ENCODE measurements around the gene TBC1D10B.

Gene TBC1D10B

GRCh38 chr16:30377812-30378235 lies 7.5 kb upstream of the TBC1D10B start:
- H3K4me3 ChIP-seq (ENCODE audit: low read length) = peak overlapping the region; percentile 98
- peak overlapping the region; percentile 99 for H3K9ac ChIP-seq (ENCODE audit: low read length)
- peak overlapping the region; percentile 89 for H2AFZ ChIP-seq (ENCODE audit: low read depth, low read length)
- H3K27me3 ChIP-seq (ENCODE audit: low read depth, low read length) = no peaks in the 10 kb centered on the region
- TF ChIP-seq CTCF (IDR thresholded peaks at IDR 0.05; ENCODE audit: low read depth, low read length) = no peak
- no peak for TF ChIP-seq EZH2phosphoT487 (IDR thresholded peaks at IDR 0.05; ENCODE audit: low read depth)
- H3K4me1 ChIP-seq (ENCODE audit: low read length) = peaks cover 26% of the 10 kb centered on the region
- no peaks in the 10 kb centered on the region for H3K9me3 ChIP-seq (ENCODE audit: insufficient read depth, low read length)
- peaks cover 5% of the 10 kb centered on the region for H3K36me3 ChIP-seq (replicated peaks; ENCODE audit: low read depth, low read length)
- H4K20me1 ChIP-seq (ENCODE audit: insufficient read depth, low read length) = no peaks in the 10 kb centered on the region
- peak overlapping the region; percentile 99 for H3K4me2 ChIP-seq (ENCODE audit: low read length)
- H3K79me2 ChIP-seq (ENCODE audit: low read length) = peaks cover 21% of the 10 kb centered on the region
- H3K27ac ChIP-seq (ENCODE audit: low read length) = peak overlapping the region; percentile 99

- peaks cover 5% of the 10 kb centered on the region for H3K36me3 ChIP-seq (replicated peaks; ENCODE audit: low read depth, low read length)
These were observed 6.9 kb upstream of the TBC1D10B start for GRCh38 chr16:30377050-30377811.

GRCh38 chr16:30376461-30376902 lies 6.2 kb upstream of the TBC1D10B start:
- Histone ChIP-seq H3K9ac (ENCODE audit: low read length) (no peak overlapping the region), H2AFZ (ENCODE audit: low read depth, low read length) (no peak overlapping the region), H3K4me2 (ENCODE audit: low read length) (no peak overlapping the region), H3K4me3 (ENCODE audit: low read length) (no peak overlapping the region), H3K27me3 (ENCODE audit: low read depth, low read length) (no peaks in the 10 kb centered on the region), H3K36me3 (replicated peaks; ENCODE audit: low read depth, low read length) (peaks cover 5% of the 10 kb centered on the region), H3K4me1 (ENCODE audit: low read length) (peaks cover 22% of the 10 kb centered on the region), H3K9me3 (ENCODE audit: insufficient read depth, low read length) (no peaks in the 10 kb centered on the region), H4K20me1 (ENCODE audit: insufficient read depth, low read length) (no peaks in the 10 kb centered on the region), H3K79me2 (ENCODE audit: low read length) (peaks cover 12% of the 10 kb centered on the region), H3K27ac (ENCODE audit: low read length) (no peak overlapping the region)
- TF ChIP-seq CTCF (IDR thresholded peaks at IDR 0.05; ENCODE audit: low read depth, low read length) = no peak
- no peak for TF ChIP-seq EZH2phosphoT487 (IDR thresholded peaks at IDR 0.05; ENCODE audit: low read depth)

More at GRCh38 chr16:30377050-30377811, 6.9 kb upstream of the TBC1D10B start:
- Histone ChIP-seq H3K27me3 (ENCODE audit: low read depth, low read length) (no peaks in the 10 kb centered on the region), H3K79me2 (ENCODE audit: low read length) (peaks cover 20% of the 10 kb centered on the region), H3K9me3 (ENCODE audit: insufficient read depth, low read length) (no peaks in the 10 kb centered on the region), H3K27ac (ENCODE audit: low read length) (peak overlapping the region; percentile 99), H2AFZ (ENCODE audit: low read depth, low read length) (0 out of 2 replicates have a peak overlapping the region, but pooled peaks have one; percentile 47), H4K20me1 (ENCODE audit: insufficient read depth, low read length) (no peaks in the 10 kb centered on the region), H3K4me3 (ENCODE audit: low read length) (peak overlapping the region; percentile 98), H3K9ac (ENCODE audit: low read length) (peak overlapping the region; percentile 99), H3K4me2 (ENCODE audit: low read length) (peak overlapping the region; percentile 99), H3K4me1 (ENCODE audit: low read length) (peaks cover 22% of the 10 kb centered on the region)
- TF ChIP-seq EZH2phosphoT487 (IDR thresholded peaks at IDR 0.05; ENCODE audit: low read depth) (no peak), CTCF (IDR thresholded peaks at IDR 0.05; ENCODE audit: low read depth, low read length) (no peak)

- Histone ChIP-seq H4K20me1 (ENCODE audit: insufficient read depth, low read length) (no peaks in the 10 kb centered on the region), H2AFZ (ENCODE audit: low read depth, low read length) (no peak overlapping the region), H3K9ac (ENCODE audit: low read length) (no peak overlapping the region), H3K27ac (ENCODE audit: low read length) (no peak overlapping the region), H3K4me3 (ENCODE audit: low read length) (no peak overlapping the region), H3K4me2 (ENCODE audit: low read length) (no peak overlapping the region), H3K27me3 (ENCODE audit: low read depth, low read length) (no peaks in the 10 kb centered on the region), H3K9me3 (ENCODE audit: insufficient read depth, low read length) (no peaks in the 10 kb centered on the region), H3K36me3 (replicated peaks; ENCODE audit: low read depth, low read length) (peaks cover 5% of the 10 kb centered on the region), H3K79me2 (ENCODE audit: low read length) (peaks cover 9% of the 10 kb centered on the region; the same call in 1 of the 2 replicates), H3K4me1 (ENCODE audit: low read length) (peaks cover 21% of the 10 kb centered on the region)
- TF ChIP-seq CTCF (IDR thresholded peaks at IDR 0.05; ENCODE audit: low read depth, low read length) (no peak), EZH2phosphoT487 (IDR thresholded peaks at IDR 0.05; ENCODE audit: low read depth) (no peak)
These were observed 5.6 kb upstream of the TBC1D10B start for GRCh38 chr16:30375864-30376263.

Measured in OCI-LY3 (cell line).